MM.1S (cell line): ENCODE data around the gene MTIF3.

Source experiments
- CTCF ChIP-seq: fragments of 300-600 bp; sonication (generic); IDR thresholded peaks from 2 replicates; pipeline ENCODE4 v1.5.1; 2016; ENCODE audit warnings: antibody characterized with exemption, low read length, mixed read lengths
- EZH2 ChIP-seq: fragments of 300-600 bp; sonication (generic); optimal IDR thresholded peaks from 2 replicates; pipeline ENCODE3; 2017; ENCODE audit warnings: low read depth, mild to moderate bottlenecking, antibody characterized with exemption, low read length, mixed read lengths

- TF ChIP-seq CTCF (no peak), EZH2 (no peak)
Observed at GRCh38 chr13:27463500-27463899, 13.1 kb upstream of the MTIF3 start.
